SK-N-SH treated with all-trans-retinoic acid at 6 μM for 48 hours (cell line): Measurements from ENCODE around the gene LRBA.
"Not testable (repeated sequence)": the region's sequence is repeated elsewhere in the genome, so short reads cannot be mapped to it uniquely, and the experiment has no call there.

Experiments used
- ATAC-seq: fragments of 200-7000 bp; cut with Tn5 transposase; 3 replicates; pipeline ENCODE4 v1.9.1; 2020; ENCODE audit warnings: mild to moderate bottlenecking, moderate library complexity
- ARNTL ChIP-seq: fragments of 450-650 bp; formaldehyde crosslinking; IDR thresholded peaks from 2 replicates; pipeline ENCODE4 v1.5.0; 2020; ENCODE audit warnings: low read depth, mild to moderate bottlenecking, moderate library complexity, borderline replicate concordance
- BACH2 ChIP-seq: fragments of 250-450 bp; sonication (Bioruptor Pico); IDR thresholded peaks from 2 replicates; pipeline ENCODE4 v1.9.0; 2021; ENCODE audit warnings: mild to moderate bottlenecking, borderline replicate concordance
- CREB5 ChIP-seq: fragments of 250-450 bp; sonication (Bioruptor Pico); IDR thresholded peaks from 2 replicates; pipeline ENCODE4 v1.5.1; 2020; ENCODE audit warnings: low read depth, mild to moderate bottlenecking, moderate library complexity
- CSDC2 ChIP-seq: fragments of 250-450 bp; sonication (Bioruptor Pico); IDR thresholded peaks from 2 replicates; pipeline ENCODE4 v1.5.0; 2020; ENCODE audit warnings: mild to moderate bottlenecking, moderate library complexity
- ESRRG ChIP-seq: fragments of 250-450 bp; sonication (Bioruptor Pico); IDR thresholded peaks from 2 replicates; pipeline ENCODE4 v1.6.1; 2021; ENCODE audit warnings: mild to moderate bottlenecking
- GLIS3 ChIP-seq: fragments of 250-450 bp; sonication (Bioruptor Pico); IDR thresholded peaks from 2 replicates; pipeline ENCODE4 v1.5.0; 2020; ENCODE audit warnings: mild to moderate bottlenecking, moderate library complexity
- ISL1 ChIP-seq: fragments of 250-450 bp; sonication (Bioruptor Pico); IDR thresholded peaks from 2 replicates; pipeline ENCODE4 v2.1.2; 2022; ENCODE audit warnings: mild to moderate bottlenecking, moderate library complexity
- OSR1 ChIP-seq: fragments of 250-450 bp; sonication (Bioruptor Pico); IDR thresholded peaks from 2 replicates; pipeline ENCODE4 v1.8.0; 2022; ENCODE audit warnings: moderate library complexity, mild to moderate bottlenecking, inconsistent platforms
- POU6F1 ChIP-seq: fragments of 250-450 bp; sonication (Bioruptor Pico); IDR thresholded peaks from 2 replicates; pipeline ENCODE4 v1.8.0; 2021; ENCODE audit warnings: low read depth, mild to moderate bottlenecking, moderate library complexity, borderline replicate concordance
- PPARA ChIP-seq: fragments of 250-450 bp; sonication (Bioruptor Pico); IDR thresholded peaks from 2 replicates; pipeline ENCODE4 v1.5.0; 2020; ENCODE audit warnings: mild to moderate bottlenecking, borderline replicate concordance
- TCF4 ChIP-seq: fragments of 250-450 bp; sonication (Bioruptor Pico); IDR thresholded peaks from 2 replicates; pipeline ENCODE4 v1.8.0; 2021; ENCODE audit warnings: mild to moderate bottlenecking, moderate library complexity, borderline replicate concordance
- TOX ChIP-seq: fragments of 250-450 bp; sonication (Bioruptor Pico); IDR thresholded peaks from 2 replicates; pipeline ENCODE4 v1.8.0; 2021; ENCODE audit warnings: mild to moderate bottlenecking, moderate library complexity, borderline replicate concordance
- TSHZ2 ChIP-seq: fragments of 250-450 bp; sonication (Bioruptor Pico); IDR thresholded peaks from 2 replicates; pipeline ENCODE4 v1.5.0; 2020; ENCODE audit warnings: mild to moderate bottlenecking, moderate library complexity
- ZC3H10 ChIP-seq: fragments of 250-450 bp; sonication (Bioruptor Pico); IDR thresholded peaks from 2 replicates; pipeline ENCODE4 v1.5.1; 2021; ENCODE audit warnings: mild to moderate bottlenecking, moderate library complexity
- ZFP3 ChIP-seq: fragments of 250-450 bp; sonication (Bioruptor Pico); IDR thresholded peaks from 2 replicates; pipeline ENCODE4 v1.5.0; 2020; ENCODE audit warnings: mild to moderate bottlenecking, moderate library complexity
- ZNF565 ChIP-seq: fragments of 450-650 bp; formaldehyde crosslinking; conservative IDR thresholded peaks from 2 replicates; pipeline ENCODE4 v1.5.0; 2020; ENCODE audit warnings: low read depth, mild to moderate bottlenecking, moderate library complexity
- ZNF8 ChIP-seq: fragments of 450-650 bp; formaldehyde crosslinking; IDR thresholded peaks from 2 replicates; pipeline ENCODE4 v1.5.0; 2020; ENCODE audit warnings: mild to moderate bottlenecking, moderate library complexity

The LRBA gene

GRCh38 chr4:150561143-150561737 is 453.8 kb downstream of the LRBA start:
- TF ChIP-seq TCF4 (no peak), ZC3H10 (CRISPR knock-in tag) (no peak), ZNF8 (CRISPR knock-in tag) (no peak), BACH2 (no peak), POU6F1 (CRISPR knock-in tag) (no peak), CREB5 (no peak)
- ATAC-seq = no peak

- ATAC-seq = not testable (repeated sequence)
Measured at GRCh38 chr4:150557811-150558210, 457.3 kb downstream of the LRBA start.

- no peak for ATAC-seq
Measured at GRCh38 chr4:150547154-150547838, 467.8 kb downstream of the LRBA start.

GRCh38 chr4:150546286-150546685 is 468.8 kb downstream of the LRBA start:
- no peak for ATAC-seq
- TF ChIP-seq ZNF565 (CRISPR knock-in tag) = no peak
- no peak for TF ChIP-seq TCF4
- TF ChIP-seq ZC3H10 (CRISPR knock-in tag) = no peak
- TF ChIP-seq GLIS3 (CRISPR knock-in tag) = no peak
- TF ChIP-seq ZFP3 (CRISPR knock-in tag) = no peak
- no peak for TF ChIP-seq ESRRG (CRISPR knock-in tag)
- TF ChIP-seq ARNTL (CRISPR knock-in tag) = no peak
- no peak for TF ChIP-seq PPARA
- TF ChIP-seq CSDC2 (CRISPR knock-in tag) = no peak
- TF ChIP-seq OSR1 (CRISPR knock-in tag) = no peak
- TF ChIP-seq TSHZ2 (CRISPR knock-in tag) = no peak
- TF ChIP-seq ZNF8 (CRISPR knock-in tag) = no peak
- no peak for TF ChIP-seq ISL1 (CRISPR knock-in tag)
- no peak for TF ChIP-seq TOX (CRISPR knock-in tag)
- TF ChIP-seq POU6F1 (CRISPR knock-in tag) = no peak
- no peak for TF ChIP-seq CREB5

More at GRCh38 chr4:150547154-150547838, 467.8 kb downstream of the LRBA start:
- no peak for TF ChIP-seq ESRRG (CRISPR knock-in tag)
- no peak for TF ChIP-seq ISL1 (CRISPR knock-in tag)
- TF ChIP-seq, all 23 proteins: peak for 0
